Nephron progenitor cell (in vitro differentiated cells): Measurements from ENCODE around the gene ATP2B1.

ENCODE experiments used
- DNase-seq: peaks from one replicate; pipeline ENCODE4 v3.0.0; 2021
- H3K27ac Mint-ChIP-seq: 2 replicates; pipeline ENCODE4 v1.8.0; 2021; ENCODE audit warnings: mild to moderate bottlenecking, moderate library complexity, mixed read lengths
- H3K27me3 Mint-ChIP-seq: 2 replicates; pipeline ENCODE4 v1.8.0; 2021; ENCODE audit warnings: mild to moderate bottlenecking, low read depth, mixed read lengths; ENCODE audit not compliant: poor library complexity
- H3K36me3 Mint-ChIP-seq: 2 replicates; pipeline ENCODE4 v1.8.0; 2021; ENCODE audit warnings: low read depth, mixed read lengths
- H3K4me1 Mint-ChIP-seq: 2 replicates; pipeline ENCODE4 v1.8.0; 2021; ENCODE audit warnings: mixed read lengths
- H3K4me3 Mint-ChIP-seq: 2 replicates; pipeline ENCODE4 v1.8.0; 2021; ENCODE audit warnings: mild to moderate bottlenecking, moderate library complexity, mixed read lengths
- H3K9me3 Mint-ChIP-seq: 2 replicates; pipeline ENCODE4 v1.8.0; 2021; ENCODE audit warnings: mild to moderate bottlenecking, moderate library complexity, mixed read lengths
- CTCF ChIP-seq: fragments of 200-600 bp; sonication (generic); IDR thresholded peaks from 2 replicates; pipeline ENCODE4 v1.5.0; 2021; ENCODE audit warnings: antibody characterized with exemption

The ATP2B1 gene

GRCh38 chr12:89682284-89682683 is 26.4 kb downstream of the ATP2B1 start:
- Mint-ChIP-seq H3K9me3 (peaks cover 68% of the 10 kb centered on the region), H3K27me3 (no peaks in the 10 kb centered on the region), H3K27ac (no peak overlapping the region), H3K36me3 (peaks cover 71% of the 10 kb centered on the region), H3K4me3 (no peak overlapping the region), H3K4me1 (peaks cover 11% of the 10 kb centered on the region)
- no peak for DNase-seq
- no peak for TF ChIP-seq CTCF

GRCh38 chr12:89680409-89680808 is 28.2 kb downstream of the ATP2B1 start:
- H3K27me3 Mint-ChIP-seq = no peaks in the 10 kb centered on the region
- H3K4me1 Mint-ChIP-seq = peaks cover 12% of the 10 kb centered on the region
- peaks cover 60% of the 10 kb centered on the region for H3K9me3 Mint-ChIP-seq
- H3K27ac Mint-ChIP-seq = no peak overlapping the region
- H3K36me3 Mint-ChIP-seq = peaks cover 62% of the 10 kb centered on the region
- H3K4me3 Mint-ChIP-seq = no peak overlapping the region
- no peak for TF ChIP-seq CTCF
- no peak for DNase-seq

GRCh38 chr12:89679631-89680030 is 29.0 kb downstream of the ATP2B1 start:
- Mint-ChIP-seq H3K4me1 (peaks cover 12% of the 10 kb centered on the region), H3K36me3 (peaks cover 54% of the 10 kb centered on the region), H3K4me3 (no peak overlapping the region), H3K9me3 (peaks cover 53% of the 10 kb centered on the region), H3K27ac (no peak overlapping the region), H3K27me3 (no peaks in the 10 kb centered on the region)
- TF ChIP-seq CTCF = no peak
- no peak for DNase-seq

GRCh38 chr12:89678225-89678624 is 30.4 kb downstream of the ATP2B1 start:
- Mint-ChIP-seq H3K4me3 (no peak overlapping the region), H3K9me3 (peaks cover 41% of the 10 kb centered on the region), H3K36me3 (peaks cover 40% of the 10 kb centered on the region), H3K27ac (peak overlapping the region; percentile 68), H3K27me3 (no peaks in the 10 kb centered on the region), H3K4me1 (peaks cover 12% of the 10 kb centered on the region)
- no peak for TF ChIP-seq CTCF
- no peak for DNase-seq

- peaks cover 12% of the 10 kb centered on the region for H3K4me1 Mint-ChIP-seq
- peaks cover 28% of the 10 kb centered on the region for H3K9me3 Mint-ChIP-seq
- no peak overlapping the region for H3K4me3 Mint-ChIP-seq
- H3K27ac Mint-ChIP-seq = no peak overlapping the region
- no peaks in the 10 kb centered on the region for H3K27me3 Mint-ChIP-seq
- H3K36me3 Mint-ChIP-seq = peaks cover 27% of the 10 kb centered on the region
- DNase-seq = no peak
- TF ChIP-seq CTCF = no peak
Measured at GRCh38 chr12:89676930-89677329, 31.7 kb downstream of the ATP2B1 start.

GRCh38 chr12:89674326-89674942 is 34.2 kb downstream of the ATP2B1 start:
- DNase-seq = no peak
- Mint-ChIP-seq H3K9me3 (peaks cover 3% of the 10 kb centered on the region), H3K4me3 (no peak overlapping the region), H3K4me1 (peaks cover 12% of the 10 kb centered on the region), H3K36me3 (peaks cover 13% of the 10 kb centered on the region), H3K27me3 (no peaks in the 10 kb centered on the region), H3K27ac (no peak overlapping the region)
- no peak for TF ChIP-seq CTCF
